NCI-H2081 (cell line): ENCODE results near the gene ZNF418.
"Not testable (repeated sequence)": the region's sequence is repeated elsewhere in the genome, so short reads cannot be mapped to it uniquely, and the experiment has no call there.

Experiments
- DNase-seq, 2 experiments: peaks; one replicate each; lab custom pipeline; 2025; lab: John Stamatoyannopoulos, UW

The ZNF418 gene

GRCh38 chr19:57888560-57889231, 46.5 kb downstream of the ZNF418 start, which contains the start of gene ZNF814:
Gene ZNF814, minus strand, starts transcription at chr19:57889037. Its CDS starts 235 bp downstream, at chr19:57888802.
- no peak for DNase-seq

GRCh38 chr19:57888107-57888559, 47.1 kb downstream of the ZNF418 start:
- no peak for DNase-seq

- DNase-seq, result no peak
Measured at GRCh38 chr19:57887195-57887941, 47.8 kb downstream of the ZNF418 start.

DNA sequence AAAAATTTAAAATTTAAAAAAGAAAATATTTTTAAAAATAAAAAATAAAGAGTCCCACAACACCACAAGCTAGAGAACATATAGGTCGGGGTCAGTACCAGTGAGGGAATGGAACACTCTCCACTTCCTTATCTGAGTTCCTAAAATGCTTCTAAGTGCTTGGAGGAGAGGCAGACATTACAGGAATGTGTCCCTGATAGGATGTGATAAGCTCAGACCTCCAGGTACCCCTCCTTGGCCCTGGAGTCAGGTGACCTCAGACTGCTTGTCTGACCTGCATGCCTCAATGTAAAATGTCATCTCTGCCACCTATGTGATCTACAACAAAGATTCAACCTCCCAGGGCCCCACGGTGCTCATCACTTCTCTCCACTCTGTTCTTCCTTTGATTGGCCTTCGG, 49.2 kb downstream of the ZNF418 start:
- DNase-seq, result no peak

DNA sequence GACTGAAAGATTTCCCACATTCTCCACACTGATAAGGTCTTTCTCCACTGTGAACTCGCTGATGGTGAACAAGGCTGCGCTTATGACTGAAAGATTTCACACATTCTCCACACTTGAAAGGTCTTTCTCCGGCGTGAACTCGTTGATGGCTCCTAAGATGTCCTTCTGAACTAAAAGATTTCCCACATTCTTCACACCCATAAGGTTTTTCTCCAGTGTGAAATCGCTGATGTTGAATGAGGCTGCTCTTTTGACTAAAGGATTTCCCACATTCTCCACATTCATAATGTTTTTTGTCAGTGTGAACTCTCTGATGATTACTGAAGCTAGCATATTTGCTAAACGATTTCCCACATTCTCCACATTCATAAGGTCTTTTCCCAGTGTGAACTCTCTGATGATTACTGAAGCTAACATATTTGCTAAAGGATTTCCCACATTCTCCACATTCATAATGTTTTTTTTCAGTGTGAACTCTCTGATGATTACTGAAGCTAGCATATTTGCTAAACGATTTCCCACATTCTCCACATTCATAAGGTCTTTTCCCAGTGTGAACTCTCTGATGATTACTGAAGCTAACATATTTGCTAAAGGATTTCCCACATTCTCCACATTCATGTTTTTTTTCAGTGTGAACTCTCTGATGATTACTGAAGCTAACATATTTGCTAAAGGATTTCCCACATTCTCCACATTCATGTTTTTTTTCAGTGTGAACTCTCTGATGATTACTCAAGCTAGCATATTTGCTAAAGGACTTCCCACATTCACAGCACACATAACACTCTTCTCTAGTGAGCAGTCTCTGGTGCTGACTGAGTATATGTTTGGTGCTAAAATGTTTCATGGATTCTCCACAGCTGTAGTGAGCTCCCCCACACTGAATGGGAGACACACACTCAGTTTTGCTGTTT, 61.1 kb downstream of the ZNF418 start:
- DNase-seq, result not testable (repeated sequence)

GRCh38 chr19:57872450-57872849, 62.8 kb downstream of the ZNF418 start:
- no peak for DNase-seq
